H9 (cell line): ENCODE data around the gene AURKA. TPM values are rescaled to one million over a fixed set of nuclear protein-coding genes. Genes with fewer than 3 reads are reported as not detected.

Source experiments
- DNase-seq: peaks from one replicate; pipeline ENCODE4 v3.0.0-alpha.2; 2017
- H2AFZ ChIP-seq: one replicate; pipeline ENCODE4 v1.6.1; 2013; ENCODE audit warnings: mild to moderate bottlenecking, low read length, control low read depth, moderate library complexity
- H2AK5ac ChIP-seq: 2 replicates; pipeline ENCODE4 v1.6.1; 2013; ENCODE audit warnings: low read length, control low read depth, mixed read lengths; ENCODE audit not compliant: insufficient read length
- H2BK120ac ChIP-seq: one replicate; pipeline ENCODE4 v1.6.1; 2013; ENCODE audit warnings: low read depth, mild to moderate bottlenecking, low read length, control low read depth, inconsistent platforms; ENCODE audit not compliant: poor library complexity, severe bottlenecking
- H2BK12ac ChIP-seq: 2 replicates; pipeline ENCODE4 v1.6.1; 2013; ENCODE audit warnings: low read length, control low read depth, mixed read lengths, low read depth; ENCODE audit not compliant: insufficient read length
- H2BK15ac ChIP-seq: 2 replicates; pipeline ENCODE4 v1.6.1; 2013; ENCODE audit warnings: low read depth, low read length, control low read depth
- H2BK20ac ChIP-seq: one replicate; pipeline ENCODE4 v1.6.1; 2013; ENCODE audit warnings: low read depth, mild to moderate bottlenecking, low read length, control low read depth, inconsistent platforms; ENCODE audit not compliant: poor library complexity, severe bottlenecking
- H2BK5ac ChIP-seq: 2 replicates; pipeline ENCODE4 v1.6.1; 2013; ENCODE audit warnings: low read length, control low read depth, mixed read lengths; ENCODE audit not compliant: insufficient read length
- H3K14ac ChIP-seq: 2 replicates; pipeline ENCODE4 v1.6.1; 2013; ENCODE audit warnings: low read length, control low read depth; ENCODE audit not compliant: insufficient read depth
- H3K18ac ChIP-seq: 2 replicates; pipeline ENCODE4 v1.6.1; 2013; ENCODE audit warnings: low read depth, mild to moderate bottlenecking, mixed read lengths, low read length, control low read depth; ENCODE audit not compliant: insufficient read length
- H3K23ac ChIP-seq: 2 replicates; pipeline ENCODE4 v1.6.1; 2013; ENCODE audit warnings: low read length, control low read depth, mixed read lengths, low read depth; ENCODE audit not compliant: insufficient read length
- H3K23me2 ChIP-seq: 2 replicates; pipeline ENCODE4 v1.6.1; 2013; ENCODE audit warnings: low read depth, mild to moderate bottlenecking, mixed read lengths, low read length, control low read depth; ENCODE audit not compliant: insufficient read length, poor library complexity, severe bottlenecking
- H3K27ac ChIP-seq: 2 replicates; pipeline ENCODE4 v1.5.1; 2013; ENCODE audit warnings: low read length, control low read depth, mixed read lengths, low read depth; ENCODE audit not compliant: insufficient read length
- H3K27me3 ChIP-seq: 2 replicates; pipeline ENCODE4 v1.6.1; 2013; ENCODE audit warnings: low read length, control low read depth, inconsistent platforms; ENCODE audit not compliant: insufficient read depth
- H3K4ac ChIP-seq: 2 replicates; pipeline ENCODE4 v1.6.1; 2013; ENCODE audit warnings: low read depth, mild to moderate bottlenecking, control low read depth, inconsistent platforms, low read length, moderate library complexity
- H3K4me1 ChIP-seq: 2 replicates; pipeline ENCODE4 v1.6.1; 2013; ENCODE audit warnings: low read length, control low read depth, inconsistent platforms; ENCODE audit not compliant: insufficient read depth
- H3K4me2 ChIP-seq: 2 replicates; pipeline ENCODE4 v1.6.1; 2013; ENCODE audit warnings: low read length, control low read depth, mixed read lengths; ENCODE audit not compliant: insufficient read length, insufficient read depth
- H3K56ac ChIP-seq: 2 replicates; pipeline ENCODE4 v1.6.1; 2013; ENCODE audit warnings: low read depth, mild to moderate bottlenecking, mixed read lengths, low read length, control low read depth; ENCODE audit not compliant: insufficient read length
- H3K79me1 ChIP-seq: 2 replicates; pipeline ENCODE4 v1.6.1; 2013; ENCODE audit warnings: low read depth, mild to moderate bottlenecking, moderate library complexity, low read length, control low read depth, inconsistent platforms; ENCODE audit not compliant: insufficient read depth, poor library complexity, severe bottlenecking
- H3K79me2 ChIP-seq: 2 replicates; pipeline ENCODE4 v1.6.1; 2013; ENCODE audit warnings: low read length, control low read depth, inconsistent platforms; ENCODE audit not compliant: insufficient read depth
- H3K9ac ChIP-seq: 2 replicates; pipeline ENCODE4 v1.6.1; 2013; ENCODE audit warnings: low read length, control low read depth, mixed read lengths; ENCODE audit not compliant: insufficient read length; ENCODE audit errors: extremely low read depth
- H3K9me3 ChIP-seq: one replicate; pipeline ENCODE4 v1.6.1; 2013; ENCODE audit warnings: low read depth, low read length, inconsistent platforms; ENCODE audit not compliant: control insufficient read depth
- H3T11ph ChIP-seq: one replicate; pipeline ENCODE4 v1.6.1; 2013; ENCODE audit warnings: mild to moderate bottlenecking, low read length, control low read depth, inconsistent platforms
- H4K20me1 ChIP-seq: one replicate; pipeline ENCODE4 v1.6.1; 2013; ENCODE audit not compliant: control insufficient read depth, insufficient read length, insufficient read depth
- H4K5ac ChIP-seq: 2 replicates; pipeline ENCODE4 v1.6.1; 2013; ENCODE audit warnings: low read depth, mild to moderate bottlenecking, mixed read lengths, low read length, control low read depth; ENCODE audit not compliant: insufficient read length
- H4K8ac ChIP-seq: replicated peaks from 2 replicates; pipeline ENCODE4 v1.6.1; 2013; ENCODE audit warnings: low read length, control low read depth, mixed read lengths, low read depth; ENCODE audit not compliant: insufficient read length
- H4K91ac ChIP-seq: 2 replicates; pipeline ENCODE4 v1.6.1; 2013; ENCODE audit warnings: low read depth, mild to moderate bottlenecking, moderate library complexity, mixed read lengths, low read length, control low read depth; ENCODE audit not compliant: insufficient read length
- H3K27ac Mint-ChIP-seq, 3 experiments: 2 replicates in 2 of 3; 3 replicates in 1 of 3; pipeline ENCODE4 v1.8.0; 2020 to 2021; ENCODE audit warnings: mixed read lengths in 3 of 3, mild to moderate bottlenecking in 1 of 3, moderate library complexity in 1 of 3
- H3K27me3 Mint-ChIP-seq: 2 replicates; pipeline ENCODE4 v1.8.0; 2021; ENCODE audit warnings: low read depth, mild to moderate bottlenecking, moderate library complexity, mixed read lengths
- H3K36me3 Mint-ChIP-seq, 3 experiments: 2 replicates in 2 of 3; 3 replicates in 1 of 3; pipeline ENCODE4 v1.8.0; 2020 to 2021; ENCODE audit warnings: low read depth in 3 of 3, mixed read lengths in 3 of 3; ENCODE audit not compliant: insufficient read depth in 1 of 3
- H3K4me1 Mint-ChIP-seq, 2 experiments: 2 replicates each; pipeline ENCODE4 v1.8.0; 2020; ENCODE audit warnings: mixed read lengths in 2 of 2
- H3K4me3 Mint-ChIP-seq, 2 experiments: 2 replicates in 1 of 2; 3 replicates in 1 of 2; pipeline ENCODE4 v1.8.0; 2020 to 2021; ENCODE audit warnings: mild to moderate bottlenecking in 2 of 2, mixed read lengths in 2 of 2, moderate library complexity in 1 of 2
- H3K9me3 Mint-ChIP-seq, 2 experiments: 2 replicates in 1 of 2; 3 replicates in 1 of 2; pipeline ENCODE4 v1.8.0; 2020; ENCODE audit warnings: mild to moderate bottlenecking in 2 of 2, mixed read lengths in 2 of 2, moderate library complexity in 1 of 2
- WGBS: extraction: QIAGEN DNeasy Blood & Tissue Kit; methylation state at CpG from one replicate; pipeline ENCODE4 v1.1.7; 2013; ENCODE audit warnings: missing lambda C conversion rate, low lambda C conversion rate, mixed read lengths; ENCODE audit not compliant: insufficient read length; ENCODE audit errors: extremely low coverage; 5-methylcytosine and 5-hydroxymethylcytosine counted together
- total RNA-seq: library from RNA; stranded (reverse); gene quantifications from 2 replicates; pipeline ENCODE4 v1.2.1, GENCODE V29; 2021
- TF ChIP-seq, protein P1 (sequence below): fragments of 200-600 bp; sonication (generic); conservative IDR thresholded peaks from 3 replicates; pipeline ENCODE4 v1.8.0; 2021; ENCODE audit warnings: antibody characterized with exemption, mild to moderate bottlenecking

The AURKA gene
- total RNA-seq, 1 experiment from 2014 or later = 86.8 TPM

DNA sequence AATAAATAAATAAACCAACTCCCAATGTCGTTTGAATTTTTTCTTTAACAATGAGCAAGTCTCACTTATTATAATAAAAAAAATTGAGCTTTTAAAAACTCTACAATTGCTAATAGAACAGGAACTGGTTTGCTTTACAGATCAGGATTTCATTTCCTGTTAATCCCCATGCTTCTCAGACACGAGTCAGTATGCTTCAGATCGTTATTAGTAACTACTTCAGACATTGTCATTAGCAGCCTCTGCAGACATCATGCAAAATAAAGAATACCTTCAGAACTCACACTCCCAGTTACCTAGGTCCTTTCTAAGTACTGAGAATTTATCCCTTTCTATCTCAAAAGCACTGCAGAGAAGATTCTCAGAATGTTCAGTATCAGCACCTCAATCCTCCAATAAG is 43.3 kb downstream of the AURKA start:
- Histone ChIP-seq H3K4me2 (no peak overlapping the region), H4K20me1 (no peaks in the 10 kb centered on the region), H2BK120ac (no peak overlapping the region), H3K79me2 (no peaks in the 10 kb centered on the region), H3K9me3 (no peaks in the 10 kb centered on the region), H3K4ac (no peak overlapping the region), H3K23ac (no peak overlapping the region), H3K27me3 (peaks cover 26% of the 10 kb centered on the region; the same call in 1 of the 2 replicates), H2BK15ac (no peak overlapping the region), H3K27ac (no peak overlapping the region), H2BK5ac (no peak overlapping the region), H2AK5ac (no peak overlapping the region), H3K4me1 (peaks cover 4% of the 10 kb centered on the region), H3K56ac (no peak overlapping the region), H2AFZ (no peak overlapping the region), H4K91ac (no peak overlapping the region), H2BK12ac (no peak overlapping the region), H3T11ph (no peak overlapping the region), H3K23me2 (peaks cover 3% of the 10 kb centered on the region), H3K79me1 (no peaks in the 10 kb centered on the region), H4K8ac (no peak overlapping the region), H4K5ac (no peak overlapping the region), H3K9ac (no peak overlapping the region), H3K14ac (no peak overlapping the region), H2BK20ac (no peak overlapping the region), H3K18ac (no peak overlapping the region)
- Mint-ChIP-seq H3K27ac (no peak overlapping the region), H3K27me3 (peaks cover 88% of the 10 kb centered on the region), H3K4me1 (peaks cover 21% of the 10 kb centered on the region in 2 experiments), H3K9me3 (peaks cover 0 to 3% of the 10 kb centered on the region in 2 experiments; a peak in 1 of 5 replicates), H3K36me3 (no peaks in the 10 kb centered on the region; a peak in 2 of 7 replicates), H3K4me3 (no peak overlapping the region)
- DNase-seq = no peak
- WGBS = no CpG with 5 or more reads among the region's 3 CpGs
- TF ChIP-seq, protein P1, sequence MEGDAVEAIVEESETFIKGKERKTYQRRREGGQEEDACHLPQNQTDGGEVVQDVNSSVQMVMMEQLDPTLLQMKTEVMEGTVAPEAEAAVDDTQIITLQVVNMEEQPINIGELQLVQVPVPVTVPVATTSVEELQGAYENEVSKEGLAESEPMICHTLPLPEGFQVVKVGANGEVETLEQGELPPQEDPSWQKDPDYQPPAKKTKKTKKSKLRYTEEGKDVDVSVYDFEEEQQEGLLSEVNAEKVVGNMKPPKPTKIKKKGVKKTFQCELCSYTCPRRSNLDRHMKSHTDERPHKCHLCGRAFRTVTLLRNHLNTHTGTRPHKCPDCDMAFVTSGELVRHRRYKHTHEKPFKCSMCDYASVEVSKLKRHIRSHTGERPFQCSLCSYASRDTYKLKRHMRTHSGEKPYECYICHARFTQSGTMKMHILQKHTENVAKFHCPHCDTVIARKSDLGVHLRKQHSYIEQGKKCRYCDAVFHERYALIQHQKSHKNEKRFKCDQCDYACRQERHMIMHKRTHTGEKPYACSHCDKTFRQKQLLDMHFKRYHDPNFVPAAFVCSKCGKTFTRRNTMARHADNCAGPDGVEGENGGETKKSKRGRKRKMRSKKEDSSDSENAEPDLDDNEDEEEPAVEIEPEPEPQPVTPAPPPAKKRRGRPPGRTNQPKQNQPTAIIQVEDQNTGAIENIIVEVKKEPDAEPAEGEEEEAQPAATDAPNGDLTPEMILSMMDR = no peak
